Measurements from ENCODE around the gene TPGS2.
A peak's percentile ranks its signal among the peaks of the same experiment; 100 is the strongest.

Gene TPGS2

DNA sequence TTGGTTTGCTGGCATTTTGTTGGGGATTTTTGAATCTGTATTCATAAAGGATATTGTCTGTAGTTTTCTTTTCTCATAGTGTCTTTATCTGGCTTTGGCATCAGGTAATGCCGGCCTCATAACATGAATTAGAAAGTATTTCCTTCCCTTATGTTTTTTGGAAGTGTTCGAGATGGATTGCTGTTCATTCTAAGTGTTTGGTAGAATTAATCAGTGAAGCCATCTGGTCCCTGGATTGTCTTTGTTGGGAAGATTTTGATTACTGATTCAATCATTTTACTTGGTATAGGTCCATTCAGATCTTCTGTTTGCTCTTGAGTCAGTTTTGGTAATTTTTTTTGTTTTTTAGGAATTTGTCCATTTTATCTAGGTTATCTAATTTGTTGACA is 22.4 kb upstream of the TPGS2 start:
- TF ChIP-seq, protein P1, sequence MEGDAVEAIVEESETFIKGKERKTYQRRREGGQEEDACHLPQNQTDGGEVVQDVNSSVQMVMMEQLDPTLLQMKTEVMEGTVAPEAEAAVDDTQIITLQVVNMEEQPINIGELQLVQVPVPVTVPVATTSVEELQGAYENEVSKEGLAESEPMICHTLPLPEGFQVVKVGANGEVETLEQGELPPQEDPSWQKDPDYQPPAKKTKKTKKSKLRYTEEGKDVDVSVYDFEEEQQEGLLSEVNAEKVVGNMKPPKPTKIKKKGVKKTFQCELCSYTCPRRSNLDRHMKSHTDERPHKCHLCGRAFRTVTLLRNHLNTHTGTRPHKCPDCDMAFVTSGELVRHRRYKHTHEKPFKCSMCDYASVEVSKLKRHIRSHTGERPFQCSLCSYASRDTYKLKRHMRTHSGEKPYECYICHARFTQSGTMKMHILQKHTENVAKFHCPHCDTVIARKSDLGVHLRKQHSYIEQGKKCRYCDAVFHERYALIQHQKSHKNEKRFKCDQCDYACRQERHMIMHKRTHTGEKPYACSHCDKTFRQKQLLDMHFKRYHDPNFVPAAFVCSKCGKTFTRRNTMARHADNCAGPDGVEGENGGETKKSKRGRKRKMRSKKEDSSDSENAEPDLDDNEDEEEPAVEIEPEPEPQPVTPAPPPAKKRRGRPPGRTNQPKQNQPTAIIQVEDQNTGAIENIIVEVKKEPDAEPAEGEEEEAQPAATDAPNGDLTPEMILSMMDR (IDR thresholded peaks at IDR 0.05; ENCODE audit: low read depth, low read length, missing control alignments) = no peak
- DNase-seq (ENCODE audit: extremely low read depth, low read depth) = no peak

DNA sequence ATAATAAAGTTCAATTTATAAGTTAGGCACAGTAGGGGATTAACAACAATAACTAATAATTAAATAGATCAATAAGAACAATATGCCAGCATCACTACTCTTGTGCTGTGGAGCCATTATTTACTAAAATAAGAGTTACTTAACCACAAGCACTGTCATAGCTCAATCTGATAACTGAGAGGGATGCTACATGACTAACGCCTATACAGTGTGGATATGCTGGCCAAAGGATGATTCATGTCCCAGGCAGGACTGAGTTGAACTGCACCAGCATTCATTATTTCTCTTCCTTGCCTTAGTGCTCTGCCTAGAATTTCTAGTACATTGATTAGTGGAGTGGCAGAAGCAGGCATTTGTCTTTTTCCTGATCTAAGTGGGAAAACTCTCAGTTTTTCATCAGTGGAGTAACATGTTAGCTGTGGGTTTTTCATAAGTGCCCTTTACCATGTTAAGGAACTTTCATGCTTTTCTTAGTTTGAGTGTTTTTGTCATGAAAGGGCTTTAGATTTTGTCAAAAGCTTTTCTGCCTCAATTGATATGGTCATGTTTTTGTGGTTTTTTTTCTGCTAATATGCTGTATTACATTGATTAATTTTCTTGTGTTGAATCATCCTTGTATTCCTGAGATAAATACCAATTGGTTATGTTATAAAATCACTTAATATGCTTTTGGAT is 21.9 kb upstream of the TPGS2 start:
- H3K4me3 ChIP-seq (replicated peaks; ENCODE audit: low read depth, low read length) = no peak overlapping the region
- peak; percentile 72 for DNase-seq (ENCODE audit: extremely low read depth, low read depth)
- TF ChIP-seq, protein P1 (IDR thresholded peaks at IDR 0.05; ENCODE audit: low read depth, low read length, missing control alignments) = no peak

More for the DNA sequence above, 22.4 kb upstream of the TPGS2 start:
- H3K4me3 ChIP-seq (replicated peaks; ENCODE audit: low read depth, low read length) = no peak overlapping the region

DNA sequence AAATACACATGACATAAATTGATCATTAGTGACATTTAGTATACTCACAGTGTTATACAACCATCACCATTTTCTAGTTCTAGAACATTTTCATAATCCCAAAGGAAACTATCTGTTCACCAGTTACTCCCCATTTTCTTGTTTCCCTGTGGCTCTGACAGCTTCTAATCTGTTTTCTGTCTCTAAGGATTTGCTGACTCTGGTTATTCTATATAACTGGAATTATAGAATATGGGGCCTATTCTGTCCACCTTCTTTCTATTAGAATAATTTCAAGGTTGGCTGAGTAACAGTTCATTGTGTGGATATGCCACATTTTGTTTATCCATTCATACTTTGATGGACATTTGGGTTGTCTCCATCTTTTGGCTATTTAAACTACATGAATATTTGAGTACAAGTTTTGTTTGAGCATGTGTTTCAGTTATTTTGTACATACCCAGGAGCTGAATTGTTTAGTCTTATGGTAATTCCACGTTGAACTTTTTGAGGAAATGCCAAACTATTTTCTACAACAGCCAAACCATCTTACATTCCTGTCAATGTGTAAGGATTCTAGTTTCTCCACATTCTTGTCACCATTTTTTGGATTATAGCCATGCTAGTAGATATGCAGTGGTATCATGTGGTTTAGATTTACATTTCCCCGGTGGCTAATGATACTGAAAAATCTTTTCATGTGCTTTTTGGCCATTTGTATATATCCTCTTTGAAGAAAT is 20.6 kb upstream of the TPGS2 start:
- no peak overlapping the region for H3K4me3 ChIP-seq (replicated peaks; ENCODE audit: low read depth, low read length)
- TF ChIP-seq, protein P1 (IDR thresholded peaks at IDR 0.05; ENCODE audit: low read depth, low read length, missing control alignments) = no peak
- DNase-seq (ENCODE audit: extremely low read depth, low read depth) = peak; percentile 33

DNA sequence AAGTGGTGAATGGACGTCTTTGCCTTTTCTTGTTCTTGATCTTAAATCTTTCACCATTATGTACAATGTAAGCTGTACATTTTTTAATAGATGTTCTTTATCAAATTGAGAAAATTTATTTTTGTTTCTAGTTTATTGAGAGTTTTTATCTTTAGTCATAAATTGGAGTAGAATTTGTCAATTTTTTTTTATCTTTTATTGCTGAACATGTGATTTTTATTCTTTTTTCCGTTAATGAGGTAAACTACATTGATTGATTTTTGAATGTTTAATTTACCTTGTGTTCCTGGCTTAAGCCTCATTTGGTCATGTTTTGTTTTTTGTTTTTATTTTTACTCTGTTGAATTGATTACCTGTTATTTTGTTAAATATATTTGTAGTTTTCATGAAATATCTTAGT is 19.8 kb upstream of the TPGS2 start:
- TF ChIP-seq, protein P1 (IDR thresholded peaks at IDR 0.05; ENCODE audit: low read depth, low read length, missing control alignments) = no peak
- DNase-seq (ENCODE audit: extremely low read depth, low read depth) = no peak
- H3K4me3 ChIP-seq (replicated peaks; ENCODE audit: low read depth, low read length) = no peak overlapping the region

DNA sequence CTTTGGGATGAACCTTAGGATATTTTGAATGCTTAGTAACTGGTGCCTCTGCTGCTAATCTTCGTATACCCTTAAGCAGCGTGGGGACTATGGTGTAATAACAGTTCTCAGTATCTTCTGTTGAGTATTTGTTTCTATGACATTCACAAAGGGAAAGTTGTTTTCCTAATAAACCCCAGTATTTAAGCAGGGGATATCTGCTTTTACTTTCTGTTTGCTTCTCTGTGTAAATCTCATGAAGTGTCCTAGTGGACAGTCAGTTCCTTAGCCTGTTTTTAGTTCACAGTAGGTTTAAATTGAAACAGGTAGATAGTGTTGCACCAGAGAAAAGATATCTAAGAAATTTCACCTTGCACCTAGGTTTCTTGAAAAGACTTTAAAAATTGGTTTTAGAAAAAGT is 15.0 kb upstream of the TPGS2 start:
- no peak overlapping the region for H3K4me3 ChIP-seq (replicated peaks; ENCODE audit: low read depth, low read length)
- no peak for DNase-seq (ENCODE audit: extremely low read depth, low read depth)
- TF ChIP-seq, protein P1 (IDR thresholded peaks at IDR 0.05; ENCODE audit: low read depth, low read length, missing control alignments) = no peak

GRCh38 chr18:36843199-36843598 is 14.4 kb upstream of the TPGS2 start:
- DNase-seq (ENCODE audit: extremely low read depth, low read depth) = no peak
- TF ChIP-seq, protein P1 (IDR thresholded peaks at IDR 0.05; ENCODE audit: low read depth, low read length, missing control alignments) = no peak
- H3K4me3 ChIP-seq (replicated peaks; ENCODE audit: low read depth, low read length) = no peak overlapping the region

Data from HFF-Myc (cell line).